HG02938 (cell line): Measurements from ENCODE around the gene GAL3ST3.
"Not testable (repeated sequence)": the region's sequence is repeated elsewhere in the genome, so short reads cannot be mapped to it uniquely, and the experiment has no call there.

Experiments
- ATAC-seq: cut with Tn5 transposase; IDR thresholded peaks from one replicate; pipeline ENCODE4 v1.9.1; 2021; ENCODE audit warnings: mild to moderate bottlenecking, moderate library complexity; ENCODE audit not compliant: unreplicated experiment

Gene GAL3ST3

GRCh38 chr11:66045177-66045639 is 3.8 kb downstream of the GAL3ST3 start:
- ATAC-seq: no peak

DNA sequence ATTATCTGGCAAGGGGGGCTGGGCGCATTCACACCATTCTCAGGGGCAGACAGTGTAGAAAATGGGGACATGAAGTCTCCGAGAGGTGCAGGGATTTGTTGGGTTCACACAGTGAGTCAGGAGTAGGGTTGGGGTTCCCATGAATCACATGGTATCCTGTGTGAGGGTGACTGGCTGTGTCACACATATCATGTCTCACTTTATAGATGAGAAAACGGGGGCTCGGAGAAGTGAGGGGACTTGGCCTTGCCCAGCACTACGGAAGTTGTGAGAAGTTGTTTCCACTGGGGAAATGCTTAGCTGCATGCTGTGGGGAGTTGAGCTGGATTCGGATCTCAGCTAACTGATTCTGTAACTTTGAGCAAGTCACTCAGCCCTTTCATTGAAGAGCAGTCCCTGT is 4.2 kb downstream of the GAL3ST3 start:
- no peak for ATAC-seq

GRCh38 chr11:66042996-66043906 is 5.7 kb downstream of the GAL3ST3 start:
- no peak for ATAC-seq

DNA sequence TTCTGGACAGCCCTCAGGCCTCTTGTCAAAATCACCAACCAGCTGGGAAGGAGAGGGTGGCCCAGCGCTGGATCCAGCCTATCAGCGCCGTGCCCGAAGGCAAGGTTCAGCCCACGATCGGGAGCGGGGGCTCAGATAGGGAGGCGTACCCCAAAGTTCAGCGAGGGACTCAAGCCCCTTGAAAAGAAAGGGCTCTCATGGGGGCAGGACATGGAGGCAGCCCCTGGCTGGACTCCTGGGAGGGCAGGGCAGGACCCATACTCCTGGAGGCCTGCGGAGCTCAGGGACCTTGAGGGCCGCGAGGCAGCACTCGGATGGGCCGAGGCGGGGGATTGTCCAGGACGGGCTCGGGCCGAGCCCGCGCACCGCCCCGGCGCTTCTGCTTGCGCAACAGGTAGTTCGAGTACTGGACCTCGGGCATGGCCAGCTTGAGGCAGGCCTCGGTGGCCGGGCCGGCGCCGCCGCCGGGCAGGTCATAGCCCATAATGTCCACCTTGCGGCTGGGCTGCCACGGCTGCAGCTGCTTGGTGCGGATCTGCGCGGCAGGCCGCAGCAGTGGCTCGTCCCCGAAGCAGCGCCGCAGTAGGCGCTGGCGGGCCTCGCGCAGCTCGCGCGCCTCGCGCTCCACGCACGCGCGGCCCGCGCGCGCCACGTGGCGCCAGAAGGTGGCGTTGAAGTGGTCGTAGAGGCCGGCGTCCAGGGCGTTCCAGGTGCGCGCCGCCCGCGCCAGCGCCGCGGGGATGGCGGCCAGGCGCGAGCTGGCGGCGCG is 6.5 kb downstream of the GAL3ST3 start:
- ATAC-seq: no peak

DNA sequence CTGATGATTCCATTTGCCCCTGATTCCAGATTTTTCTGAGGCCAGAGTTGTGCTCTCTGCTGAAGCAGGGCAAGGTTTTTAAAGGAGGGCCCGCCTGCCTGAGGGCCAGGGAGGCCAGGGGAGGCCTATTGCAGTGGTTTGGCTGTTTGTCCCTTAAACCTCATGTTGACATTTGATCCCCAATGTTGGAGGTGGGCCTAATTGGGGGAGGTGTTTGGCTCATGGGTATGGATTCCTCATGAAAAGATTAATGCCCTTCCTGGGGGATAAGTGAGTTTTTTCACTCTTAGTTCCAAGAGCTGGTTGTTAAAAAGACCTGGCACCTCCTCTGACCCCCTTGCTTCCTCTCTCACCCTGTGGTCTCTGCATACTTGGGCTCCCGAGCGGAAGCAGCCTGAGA is 9.2 kb downstream of the GAL3ST3 start:
- ATAC-seq: no peak

GRCh38 chr11:66037327-66037726 is 11.6 kb downstream of the GAL3ST3 start:
- no peak for ATAC-seq

DNA sequence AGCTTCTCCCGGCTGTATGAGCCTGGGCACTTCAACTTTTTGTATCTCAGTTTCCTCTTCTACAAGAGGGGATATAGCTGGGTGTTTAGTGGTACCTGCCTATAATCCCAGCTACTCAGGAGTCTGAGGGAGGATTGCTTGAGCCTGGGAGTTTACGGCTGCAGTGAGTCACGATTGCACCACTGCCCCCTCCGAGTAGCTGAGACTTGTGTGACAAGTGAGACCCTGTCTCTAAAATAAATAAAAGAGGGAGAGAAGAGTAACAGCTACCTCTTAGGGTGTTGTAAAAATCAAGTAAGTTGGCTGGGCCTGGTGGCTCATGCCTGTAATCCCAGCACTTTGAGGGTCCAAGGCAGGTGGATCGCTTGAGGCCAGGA is 12.6 kb downstream of the GAL3ST3 start:
- no peak for ATAC-seq

GRCh38 chr11:66035653-66036333 is 13.2 kb downstream of the GAL3ST3 start:
- ATAC-seq: no peak

DNA sequence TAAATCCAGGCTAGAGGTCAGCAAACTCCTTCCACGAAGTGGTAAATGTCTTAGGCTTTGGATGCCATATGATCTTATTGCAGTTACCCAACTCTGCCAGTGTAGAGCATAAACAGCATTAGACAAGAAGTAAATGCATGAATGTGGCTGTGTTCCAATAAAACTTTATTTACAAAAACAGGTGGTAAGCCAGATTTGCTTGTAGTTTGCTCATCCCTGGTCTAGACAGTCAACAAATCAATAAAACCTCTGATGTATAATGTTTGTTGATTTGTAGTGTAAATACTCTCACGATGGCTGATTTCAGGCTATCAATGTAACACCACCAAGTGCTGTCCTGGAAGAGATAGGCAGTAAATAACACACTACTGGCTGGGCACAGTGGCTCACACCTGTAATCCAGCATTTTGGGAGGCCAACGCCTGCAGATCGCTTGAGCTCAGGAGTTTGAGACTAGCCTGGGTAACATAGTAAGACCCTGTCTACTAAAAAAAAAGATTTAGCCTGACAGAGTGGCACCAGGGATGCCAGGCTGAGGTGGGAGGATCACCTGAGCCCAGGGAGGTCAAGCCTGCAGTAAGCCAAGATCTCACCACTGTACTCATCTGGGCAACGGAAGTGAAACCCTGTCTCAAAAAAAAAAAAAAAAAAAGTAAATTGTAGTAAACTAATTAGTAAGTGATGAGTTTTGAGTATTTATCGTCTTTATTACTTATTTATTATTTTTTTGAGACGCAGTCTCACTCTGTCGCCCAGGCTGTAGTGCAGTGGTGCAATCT is 15.8 kb downstream of the GAL3ST3 start:
- no peak for ATAC-seq

GRCh38 chr11:66026017-66026529 is 22.9 kb downstream of the GAL3ST3 start, which contains the start of gene CATSPER1:
CATSPER1 (minus strand) TSS chr11:66026479; CDS start chr11:66026379, 100 bp downstream.
- ATAC-seq: no peak

- not testable (repeated sequence) for ATAC-seq
Measured at GRCh38 chr11:66023186-66023440, 25.8 kb downstream of the GAL3ST3 start.

DNA sequence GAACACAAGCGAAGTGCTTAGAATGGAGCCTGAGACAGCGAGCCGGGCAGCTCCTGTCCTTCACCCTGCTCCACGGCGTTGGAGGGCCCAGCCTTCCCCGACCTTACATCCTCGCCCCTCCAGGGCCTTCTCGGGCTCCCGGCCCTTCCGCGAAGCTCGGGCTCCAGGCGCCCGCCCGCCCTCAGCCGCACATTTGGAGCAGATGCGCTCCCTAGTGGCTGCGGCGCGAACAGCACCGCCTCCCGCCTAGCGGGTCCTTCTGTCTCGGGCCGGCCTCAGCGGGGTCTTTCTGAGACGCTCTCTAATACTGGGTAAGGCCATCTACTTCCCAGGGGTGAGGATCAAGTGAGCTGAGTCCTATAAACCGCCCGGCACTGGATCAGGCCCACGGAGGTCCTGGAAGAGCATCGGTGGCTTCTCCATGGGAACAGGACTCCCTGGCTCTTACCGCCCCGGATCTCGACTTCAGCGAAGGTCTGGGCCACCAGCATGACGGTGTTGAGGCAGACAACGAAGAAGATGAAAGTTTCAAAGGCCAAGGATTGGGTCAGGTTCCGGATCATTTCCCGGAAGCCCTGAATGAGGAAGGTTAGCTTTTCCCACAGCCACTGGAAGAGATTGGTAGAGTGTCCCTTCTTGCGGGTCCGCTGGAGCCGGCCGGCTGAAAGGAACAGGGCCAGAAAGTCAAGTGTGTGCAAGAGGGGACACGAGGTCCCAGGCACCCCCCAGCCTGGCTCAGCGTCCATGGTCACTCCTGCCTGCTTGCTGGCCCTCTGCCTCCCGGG is 26.4 kb downstream of the GAL3ST3 start:
- no peak for ATAC-seq

- ATAC-seq: no peak
Measured at GRCh38 chr11:66020618-66021357, 28.2 kb downstream of the GAL3ST3 start.

- no peak for ATAC-seq
Measured at GRCh38 chr11:66020212-66020611, 28.7 kb downstream of the GAL3ST3 start.

DNA sequence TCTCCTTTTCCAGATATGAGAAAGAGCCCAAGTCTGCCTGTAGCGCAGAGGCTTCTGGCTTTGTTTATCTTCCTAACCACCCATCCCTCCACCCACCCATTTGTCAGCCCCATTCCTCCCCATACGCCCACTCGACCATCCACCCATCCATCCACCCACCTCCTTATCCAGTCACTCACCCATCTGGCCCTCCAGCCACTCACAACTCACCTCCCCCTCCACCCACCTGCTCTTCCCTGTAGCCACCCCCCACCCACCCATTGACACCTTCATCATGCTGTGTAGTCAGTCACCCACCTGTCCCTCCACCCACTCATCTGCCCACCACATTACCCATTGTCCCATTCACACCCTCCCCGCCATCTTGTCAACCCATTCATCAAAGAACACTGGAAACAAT is 31.6 kb downstream of the GAL3ST3 start:
- ATAC-seq: no peak

- no peak for ATAC-seq
Measured at GRCh38 chr11:66016793-66017177, 32.2 kb downstream of the GAL3ST3 start.

DNA sequence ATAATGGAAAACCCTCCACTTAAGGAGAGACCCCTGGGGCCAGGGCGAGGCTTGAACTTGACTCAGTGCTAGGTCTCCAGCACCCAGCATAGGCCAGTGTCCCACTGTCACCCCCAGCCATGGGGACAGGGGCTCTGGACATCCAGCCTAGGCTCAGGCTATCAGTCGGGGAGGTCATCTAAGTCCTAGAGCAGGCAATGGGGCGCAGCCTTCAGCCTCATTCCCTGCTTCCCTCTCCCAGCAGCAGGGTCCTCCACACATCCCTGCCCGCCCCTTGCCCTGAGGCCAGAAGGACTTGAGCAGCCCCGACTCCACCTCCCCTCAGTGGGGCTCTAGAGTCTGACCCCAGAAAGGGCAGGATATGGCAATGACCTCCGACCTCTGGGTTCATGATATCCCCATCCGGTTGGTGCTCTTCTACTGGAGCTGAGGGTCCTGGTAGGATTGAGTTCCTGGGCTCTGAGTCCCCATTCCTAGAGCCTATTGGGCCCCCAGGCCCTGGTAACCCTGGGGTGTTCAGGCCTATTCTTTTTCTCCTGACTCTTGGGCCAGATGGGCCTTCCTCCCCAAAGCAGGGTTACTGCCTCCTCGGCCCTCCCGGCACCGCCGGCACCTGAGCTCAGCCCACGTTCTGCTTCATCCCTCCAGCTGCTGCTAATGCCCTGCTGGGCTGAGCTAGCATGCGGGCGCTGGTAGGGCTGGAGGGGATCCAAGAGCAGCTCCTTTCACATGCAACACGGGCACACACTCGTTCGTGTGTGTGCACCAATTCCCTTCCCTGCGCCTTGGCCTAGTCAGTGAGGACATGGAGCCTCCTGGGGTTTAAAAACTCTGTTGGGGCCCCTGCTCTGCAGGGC is 32.8 kb downstream of the GAL3ST3 start:
- ATAC-seq: no peak

GRCh38 chr11:66015454-66015881 is 33.5 kb downstream of the GAL3ST3 start:
- no peak for ATAC-seq
